HepG2 (cell line): Measurements from ENCODE around the gene PIP5K1C. TPM values are rescaled to one million over a fixed set of nuclear protein-coding genes. Genes with fewer than 3 reads are reported as not detected.
A peak's percentile ranks its signal among the peaks of the same experiment; 100 is the strongest.

Experiments used
- ATRX ChIP-seq: sonication (generic); formaldehyde crosslinking; IDR thresholded peaks from 2 replicates; pipeline ENCODE4 v1.4.0; 2020; ENCODE audit warnings: missing genetic modification reagents, borderline replicate concordance
- CBFB ChIP-seq: sonication (generic); formaldehyde crosslinking; IDR thresholded peaks from 2 replicates; pipeline ENCODE4 v1.4.0; 2020; ENCODE audit warnings: missing genetic modification reagents
- CHD2 ChIP-seq: IDR thresholded peaks from 2 replicates; pipeline ENCODE4 v1.6.1; 2011; ENCODE audit warnings: low read depth, low read length, improper control_type of control experiment
- CHD4 ChIP-seq: fragments of 200-600 bp; sonication (generic); IDR thresholded peaks from 2 replicates; pipeline ENCODE4 v1.7.0; 2017; ENCODE audit warnings: mild to moderate bottlenecking, low read length, borderline replicate concordance
- DPF2 ChIP-seq: sonication (generic); formaldehyde crosslinking; IDR thresholded peaks from 2 replicates; pipeline ENCODE4 v1.4.0; 2020; ENCODE audit warnings: mild to moderate bottlenecking, low read depth, missing genetic modification reagents, borderline replicate concordance
- EEA1 ChIP-seq: sonication (generic); formaldehyde crosslinking; IDR thresholded peaks from 2 replicates; pipeline ENCODE4 v1.5.1; 2020; ENCODE audit warnings: mild to moderate bottlenecking, missing genetic modification reagents, borderline replicate concordance
- EP300 ChIP-seq, 3 experiments: sonication (generic) in 1 of 3; formaldehyde crosslinking in 1 of 3; IDR thresholded peaks; 2 replicates each; pipeline versions ENCODE4 v1.5.1 to v1.6.1; 2011 to 2020; ENCODE audit warnings: low read depth in 2 of 3, low read length in 2 of 3, borderline replicate concordance in 1 of 3, improper control_type of control experiment in 1 of 3, mild to moderate bottlenecking in 1 of 3, missing genetic modification reagents in 1 of 3, moderate library complexity in 1 of 3
- GABPB1 ChIP-seq: IDR thresholded peaks from 2 replicates; pipeline ENCODE4 v1.6.1; 2016; ENCODE audit warnings: mild to moderate bottlenecking, missing genetic modification reagents, moderate library complexity, missing compliant biosample characterization
- GMEB2 ChIP-seq: IDR thresholded peaks from 2 replicates; pipeline ENCODE4 v1.6.1; 2016; ENCODE audit warnings: missing biosample characterization, missing genetic modification reagents, low read depth
- HMGA1 ChIP-seq: sonication (generic); formaldehyde crosslinking; conservative IDR thresholded peaks from 2 replicates; pipeline ENCODE4 v1.4.0; 2020; ENCODE audit warnings: missing genetic modification reagents
- MED8 ChIP-seq: sonication (generic); formaldehyde crosslinking; IDR thresholded peaks from 2 replicates; pipeline ENCODE4 v1.8.1; 2023; ENCODE audit warnings: mild to moderate bottlenecking, missing genetic modification reagents; ENCODE audit not compliant: insufficient replicate concordance
- NFE2L1 ChIP-seq: sonication (generic); formaldehyde crosslinking; IDR thresholded peaks from 2 replicates; pipeline ENCODE4 v1.4.0; 2020; ENCODE audit warnings: missing genetic modification reagents, mild to moderate bottlenecking, borderline replicate concordance
- ONECUT2 ChIP-seq: sonication (generic); formaldehyde crosslinking; IDR thresholded peaks from 2 replicates; pipeline ENCODE4 v1.4.0; 2020; ENCODE audit warnings: missing genetic modification reagents
- PAF1 ChIP-seq: IDR thresholded peaks from 2 replicates; pipeline ENCODE4 v1.6.1; 2016; ENCODE audit warnings: missing genetic modification reagents, missing compliant biosample characterization
- PAWR ChIP-seq: sonication (generic); formaldehyde crosslinking; IDR thresholded peaks from 2 replicates; pipeline ENCODE4 v1.4.0; 2020; ENCODE audit warnings: missing genetic modification reagents, mild to moderate bottlenecking, borderline replicate concordance
- SATB2 ChIP-seq: sonication (generic); formaldehyde crosslinking; IDR thresholded peaks from 2 replicates; pipeline ENCODE4 v1.5.0; 2020; ENCODE audit warnings: missing genetic modification reagents
- SIX1 ChIP-seq: sonication (generic); formaldehyde crosslinking; IDR thresholded peaks from 2 replicates; pipeline ENCODE4 v1.4.0; 2020; ENCODE audit warnings: missing genetic modification reagents, borderline replicate concordance
- ZBTB20 ChIP-seq: sonication (generic); formaldehyde crosslinking; IDR thresholded peaks from 2 replicates; pipeline ENCODE4 v1.8.1; 2023; ENCODE audit warnings: missing genetic modification reagents, low read depth, mild to moderate bottlenecking, borderline replicate concordance
- ZMYM2 ChIP-seq: sonication (generic); formaldehyde crosslinking; IDR thresholded peaks from 2 replicates; pipeline ENCODE4 v1.8.0; 2022; ENCODE audit warnings: mild to moderate bottlenecking, missing genetic modification reagents
- ZNF138 ChIP-seq: sonication (generic); formaldehyde crosslinking; IDR thresholded peaks from 2 replicates; pipeline ENCODE4 v1.5.0; 2020; ENCODE audit warnings: mild to moderate bottlenecking, low read depth, missing genetic modification reagents
- ZNF350 ChIP-seq: sonication (generic); formaldehyde crosslinking; IDR thresholded peaks from 2 replicates; pipeline ENCODE4 v1.4.0; 2020; ENCODE audit warnings: mild to moderate bottlenecking, low read depth, missing genetic modification reagents, borderline replicate concordance
- ZNF501 ChIP-seq: sonication (generic); formaldehyde crosslinking; IDR thresholded peaks from 2 replicates; pipeline ENCODE4 v1.5.1; 2020; ENCODE audit warnings: mild to moderate bottlenecking, moderate library complexity, missing genetic modification reagents
- ZNF747 ChIP-seq: sonication (generic); formaldehyde crosslinking; IDR thresholded peaks from 2 replicates; pipeline ENCODE4 v1.8.1; 2023; ENCODE audit warnings: missing genetic modification reagents, mild to moderate bottlenecking, borderline replicate concordance
- ZSCAN21 ChIP-seq: sonication (generic); formaldehyde crosslinking; IDR thresholded peaks from 2 replicates; pipeline ENCODE4 v1.8.0; 2022; ENCODE audit warnings: mild to moderate bottlenecking, missing genetic modification reagents, moderate library complexity, borderline replicate concordance
- polyA plus RNA-seq, 8 experiments: library from polyadenylated mRNA; depleted of rRNA in 3 of 8; stranded (reverse) in 7 of 8; unstranded in 1 of 8; fragments of >200 nt; fragmentation: Illumina TruSeq in 4 of 8; extraction: Trizol in 4 of 8; gene quantifications; 2 replicates each; pipeline versions ENCODE4 v1.2.1 to v1.2.3, GENCODE V29; 2011 to 2016; ENCODE audit warnings: low read depth in 4 of 8, missing spikeins in 1 of 8, mixed read lengths in 1 of 8; ENCODE audit not compliant: insufficient read depth in 1 of 8
- total RNA-seq, 5 experiments: library from RNA; depleted of rRNA; stranded (reverse); fragments of >200 nt; fragmentation: Illumina TruSeq; extraction: Trizol; gene quantifications; 2 replicates each; pipeline ENCODE4 v1.2.3, GENCODE V29; 2016; ENCODE audit warnings: low read depth in 1 of 5
- TF ChIP-seq, protein P1 (sequence below): IDR thresholded peaks from 2 replicates; pipeline ENCODE4 v1.6.1; 2016
- TF ChIP-seq, protein P2 (sequence below): sonication (generic); formaldehyde crosslinking; IDR thresholded peaks from 2 replicates; pipeline ENCODE4 v1.8.0; 2023; ENCODE audit warnings: mild to moderate bottlenecking, missing genetic modification reagents

The PIP5K1C gene
- total and polyA plus RNA-seq, 2 of the 13 experiments (the other 11 are each of a cell fraction or from before 2014, with no cell fraction given) = 3.6 to 4.3 TPM

- TF ChIP-seq CHD2 = no peak
- TF ChIP-seq ZNF501 (CRISPR knock-in tag) = peak; percentile 59; the same call in 1 of the 2 replicates
- TF ChIP-seq ZNF747 = no peak
- TF ChIP-seq ONECUT2 (CRISPR knock-in tag) = no peak
- TF ChIP-seq CBFB (CRISPR knock-in tag) = no peak
- peak; percentile 27; the same call in 1 of the 2 replicates for TF ChIP-seq ZMYM2 (CRISPR knock-in tag)
- no peak for TF ChIP-seq GMEB2
- TF ChIP-seq PAWR (CRISPR knock-in tag) = no peak
- TF ChIP-seq NFE2L1 (CRISPR knock-in tag) = no peak
- TF ChIP-seq GABPB1 (CRISPR knock-in tag) = peak; percentile 50; the same call in 1 of the 2 replicates
- peak; percentile 61; the same call in 1 of the 2 replicates for TF ChIP-seq ZBTB20
- TF ChIP-seq SIX1 (CRISPR knock-in tag) = no peak
- TF ChIP-seq, protein P1, sequence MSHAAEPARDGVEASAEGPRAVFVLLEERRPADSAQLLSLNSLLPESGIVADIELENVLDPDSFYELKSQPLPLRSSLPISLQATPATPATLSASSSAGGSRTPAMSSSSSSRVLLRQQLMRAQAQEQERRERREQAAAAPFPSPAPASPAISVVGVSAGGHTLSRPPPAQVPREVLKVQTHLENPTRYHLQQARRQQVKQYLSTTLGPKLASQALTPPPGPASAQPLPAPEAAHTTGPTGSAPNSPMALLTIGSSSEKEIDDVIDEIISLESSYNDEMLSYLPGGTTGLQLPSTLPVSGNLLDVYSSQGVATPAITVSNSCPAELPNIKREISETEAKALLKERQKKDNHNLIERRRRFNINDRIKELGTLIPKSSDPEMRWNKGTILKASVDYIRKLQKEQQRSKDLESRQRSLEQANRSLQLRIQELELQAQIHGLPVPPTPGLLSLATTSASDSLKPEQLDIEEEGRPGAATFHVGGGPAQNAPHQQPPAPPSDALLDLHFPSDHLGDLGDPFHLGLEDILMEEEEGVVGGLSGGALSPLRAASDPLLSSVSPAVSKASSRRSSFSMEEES = no peak
- TF ChIP-seq HMGA1 = no peak
- no peak for TF ChIP-seq DPF2 (CRISPR knock-in tag)
- TF ChIP-seq ATRX (CRISPR knock-in tag) = no peak
- TF ChIP-seq ZSCAN21 = peak; percentile 44; the same call in 1 of the 2 replicates
- no peak for TF ChIP-seq ZNF138
- no peak; the same call in 1 of the 2 replicates for TF ChIP-seq ZNF350 (CRISPR knock-in tag)
- TF ChIP-seq SATB2 (CRISPR knock-in tag) = no peak
- TF ChIP-seq EP300 (IDR thresholded peaks at IDR 0.05; ENCODE audit: low read depth in 2 of 2, low read length in 2 of 2) = no peak
- TF ChIP-seq EP300 (CRISPR knock-in tag; IDR thresholded peaks at IDR 0.05; ENCODE audit: borderline replicate concordance) = no peak
- TF ChIP-seq MED8 (CRISPR knock-in tag) = no peak
- TF ChIP-seq, protein P2, sequence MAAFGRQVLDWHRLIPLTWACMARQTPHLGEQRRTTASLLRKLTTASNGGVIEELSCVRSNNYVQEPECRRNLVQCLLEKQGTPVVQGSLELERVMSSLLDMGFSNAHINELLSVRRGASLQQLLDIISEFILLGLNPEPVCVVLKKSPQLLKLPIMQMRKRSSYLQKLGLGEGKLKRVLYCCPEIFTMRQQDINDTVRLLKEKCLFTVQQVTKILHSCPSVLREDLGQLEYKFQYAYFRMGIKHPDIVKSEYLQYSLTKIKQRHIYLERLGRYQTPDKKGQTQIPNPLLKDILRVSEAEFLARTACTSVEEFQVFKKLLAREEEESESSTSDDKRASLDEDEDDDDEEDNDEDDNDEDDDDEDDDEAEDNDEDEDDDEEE (CRISPR knock-in tag) = peak; percentile 81; the same call in 1 of the 2 replicates
- no peak for TF ChIP-seq PAF1
- TF ChIP-seq CHD4 = no peak
- 0 out of 2 replicates have a peak, but pooled peaks have one; percentile 58 for TF ChIP-seq EEA1 (CRISPR knock-in tag)
These were observed 31.8 kb downstream of the PIP5K1C start (continued) for GRCh38 chr19:3668331-3669081.
